KMS-11 (cell line): Measurements from ENCODE around the gene CENPP.

Experiments used
- H2AFZ ChIP-seq: fragments of 200-600 bp; sonication (generic); 2 replicates; pipeline ENCODE4 v1.6.1; 2016; ENCODE audit warnings: antibody characterized with exemption, mixed run types, low read depth
- H3K27ac ChIP-seq: fragments of 200-600 bp; sonication (generic); 2 replicates; pipeline ENCODE4 v1.6.1; 2016; ENCODE audit warnings: mild to moderate bottlenecking, mixed run types
- H3K27me3 ChIP-seq: fragments of 200-600 bp; sonication (generic); 2 replicates; pipeline ENCODE4 v1.6.1; 2017; ENCODE audit warnings: mild to moderate bottlenecking, low read depth, mixed run types, moderate library complexity; ENCODE audit not compliant: insufficient read depth
- H3K36me3 ChIP-seq: fragments of 200-600 bp; sonication (generic); 2 replicates; pipeline ENCODE4 v1.6.1; 2017; ENCODE audit warnings: mild to moderate bottlenecking, mixed run types; ENCODE audit not compliant: insufficient read depth
- H3K4me1 ChIP-seq: fragments of 200-600 bp; sonication (generic); 2 replicates; pipeline ENCODE4 v1.6.1; 2016; ENCODE audit warnings: mild to moderate bottlenecking, low read depth, mixed run types; ENCODE audit not compliant: poor library complexity, severe bottlenecking
- H3K4me2 ChIP-seq: fragments of 200-600 bp; sonication (generic); 2 replicates; pipeline ENCODE4 v1.7.0; 2016; ENCODE audit warnings: mild to moderate bottlenecking, mixed run types
- H3K4me3 ChIP-seq: fragments of 200-600 bp; sonication (generic); IDR thresholded peaks from 2 replicates; pipeline ENCODE4 v1.6.1; 2017; ENCODE audit warnings: low read depth, low read length, mixed read lengths; ENCODE audit not compliant: insufficient read depth
- H3K79me2 ChIP-seq: fragments of 200-600 bp; sonication (generic); 2 replicates; pipeline ENCODE4 v1.6.1; 2016; ENCODE audit warnings: low read depth, mixed run types; ENCODE audit not compliant: insufficient read depth
- H3K9ac ChIP-seq: fragments of 200-600 bp; sonication (generic); 2 replicates; pipeline ENCODE4 v1.6.1; 2016; ENCODE audit warnings: mild to moderate bottlenecking, mixed run types
- H4K20me1 ChIP-seq: fragments of 200-600 bp; sonication (generic); 2 replicates; pipeline ENCODE4 v1.6.1; 2016; ENCODE audit warnings: mild to moderate bottlenecking, mixed run types; ENCODE audit not compliant: insufficient read depth
- CTCF ChIP-seq: fragments of 200-600 bp; sonication (generic); conservative IDR thresholded peaks from 2 replicates; pipeline ENCODE4 v1.6.1; 2017; ENCODE audit warnings: low read depth, mild to moderate bottlenecking, antibody characterized with exemption, low read length, moderate library complexity, mixed read lengths

Gene CENPP

GRCh38 chr9:92486371-92486770 lies 160.6 kb downstream of the CENPP start:
- H3K36me3 ChIP-seq, result no peaks in the 10 kb centered on the region
- H2AFZ ChIP-seq, result no peak overlapping the region
- no peak overlapping the region for H3K9ac ChIP-seq
- H3K27me3 ChIP-seq, result no peaks in the 10 kb centered on the region
- no peaks in the 10 kb centered on the region for H3K79me2 ChIP-seq
- H3K4me2 ChIP-seq, result no peak overlapping the region
- no peaks in the 10 kb centered on the region for H3K4me1 ChIP-seq
- no peak overlapping the region for H3K4me3 ChIP-seq
- no peaks in the 10 kb centered on the region; the same call in 1 of the 2 replicates for H4K20me1 ChIP-seq
- H3K27ac ChIP-seq, result no peak overlapping the region
- TF ChIP-seq CTCF, result no peak

GRCh38 chr9:92488681-92489550 lies 163.2 kb downstream of the CENPP start:
- TF ChIP-seq CTCF, result no peak
- no peak overlapping the region for H3K27ac ChIP-seq
- H3K4me1 ChIP-seq, result no peaks in the 10 kb centered on the region
- H4K20me1 ChIP-seq, result no peaks in the 10 kb centered on the region; the same call in 1 of the 2 replicates
- H3K79me2 ChIP-seq, result no peaks in the 10 kb centered on the region
- H3K36me3 ChIP-seq, result no peaks in the 10 kb centered on the region
- no peaks in the 10 kb centered on the region for H3K27me3 ChIP-seq
- no peak overlapping the region for H2AFZ ChIP-seq
- no peak overlapping the region for H3K9ac ChIP-seq
- no peak overlapping the region for H3K4me2 ChIP-seq
- H3K4me3 ChIP-seq, result no peak overlapping the region

GRCh38 chr9:92492781-92493401 lies 167.1 kb downstream of the CENPP start:
- Histone ChIP-seq H3K4me3 (no peak overlapping the region), H3K27me3 (no peaks in the 10 kb centered on the region), H3K79me2 (no peaks in the 10 kb centered on the region), H3K4me2 (no peak overlapping the region), H4K20me1 (no peaks in the 10 kb centered on the region; the same call in 1 of the 2 replicates), H3K9ac (no peak overlapping the region), H2AFZ (no peak overlapping the region), H3K4me1 (peaks cover 17% of the 10 kb centered on the region), H3K36me3 (no peaks in the 10 kb centered on the region), H3K27ac (no peak overlapping the region)
- no peak for TF ChIP-seq CTCF

DNA sequence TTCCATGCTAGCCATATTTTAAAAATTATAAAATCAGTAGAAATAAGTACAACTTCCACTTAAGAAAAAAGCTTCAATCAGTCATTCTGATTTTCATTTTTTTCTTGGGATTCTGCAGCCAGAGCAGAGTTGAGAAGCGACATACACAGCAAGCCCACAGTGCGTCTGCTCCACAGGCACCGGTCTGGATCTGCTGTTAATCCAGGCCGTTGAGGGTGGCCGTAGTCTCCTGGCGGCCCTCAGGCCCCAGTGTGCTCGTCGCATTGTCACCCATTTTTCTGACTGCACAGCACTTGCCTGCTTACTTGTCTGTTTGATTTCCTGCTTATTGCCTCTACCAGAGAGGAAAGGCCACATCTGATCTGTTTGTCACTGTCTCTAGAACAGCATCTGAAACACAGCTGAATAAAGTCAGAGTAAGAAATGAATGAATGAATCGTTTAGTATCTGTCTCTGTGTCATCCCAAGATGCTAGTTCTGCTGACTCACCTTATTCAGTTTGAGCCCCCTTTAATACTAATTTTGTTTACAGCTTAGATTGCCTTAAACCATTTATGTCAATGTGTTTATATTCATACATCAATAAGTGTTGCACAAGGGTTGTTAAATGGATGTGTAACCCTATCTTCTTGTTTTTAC lies 168.1 kb downstream of the CENPP start:
- H3K27ac ChIP-seq, result no peak overlapping the region

More for the DNA sequence above, 168.1 kb downstream of the CENPP start:
- H4K20me1 ChIP-seq, result no peaks in the 10 kb centered on the region; the same call in 1 of the 2 replicates
- no peak overlapping the region for H3K4me3 ChIP-seq
- H2AFZ ChIP-seq, result no peak overlapping the region
- peaks cover 17% of the 10 kb centered on the region for H3K4me1 ChIP-seq
- H3K4me2 ChIP-seq, result no peak overlapping the region
- TF ChIP-seq CTCF, result no peak
- no peaks in the 10 kb centered on the region for H3K36me3 ChIP-seq
- H3K9ac ChIP-seq, result no peak overlapping the region
- H3K27me3 ChIP-seq, result no peaks in the 10 kb centered on the region
- no peaks in the 10 kb centered on the region for H3K79me2 ChIP-seq
